Natural killer cell (primary cell): ENCODE data around the gene TMX4. TPM values are rescaled to one million over a fixed set of nuclear protein-coding genes. Genes with fewer than 3 reads are reported as not detected.

Experiments used
- ATAC-seq, 3 donors: fragments of 150-1000 bp in 2 of 3; fragments of 200-7000 bp in 1 of 3; cut with Tn5 transposase; 1 replicate in 1 of 3; 2 replicates in 2 of 3; pipeline ENCODE4 v1.10.0; 2021; ENCODE audit warnings: mild to moderate bottlenecking in 2 of 3, moderate library complexity in 2 of 3
- DNase-seq, 2 donors: peaks; one replicate each; pipeline versions ENCODE4 v3.0.0 to v3.0.0-alpha.2; 2013 to 2021; ENCODE audit warnings: mixed read lengths in 1 of 2
- H3K27ac ChIP-seq: one replicate; pipeline ENCODE4 v1.5.1; 2013; ENCODE audit warnings: mild to moderate bottlenecking, low read length
- H3K27me3 ChIP-seq: one replicate; pipeline ENCODE4 v1.6.1; 2013; ENCODE audit warnings: low read length; ENCODE audit not compliant: control insufficient read depth, insufficient read depth
- H3K36me3 ChIP-seq: one replicate; pipeline ENCODE4 v1.6.1; 2013; ENCODE audit warnings: low read length; ENCODE audit not compliant: control insufficient read depth, insufficient read depth
- H3K4me1 ChIP-seq: one replicate; pipeline ENCODE4 v1.6.1; 2013; ENCODE audit warnings: low read length; ENCODE audit not compliant: control insufficient read depth, insufficient read depth
- H3K4me3 ChIP-seq: one replicate; pipeline ENCODE4 v1.5.1; 2013; ENCODE audit warnings: low read length
- H3K9me3 ChIP-seq: one replicate; pipeline ENCODE4 v1.6.1; 2013; ENCODE audit warnings: low read length; ENCODE audit not compliant: control insufficient read depth, insufficient read depth
- H3K27ac Mint-ChIP-seq, 2 donors: one replicate each; pipeline ENCODE4 v1.8.0; 2022; ENCODE audit warnings: mild to moderate bottlenecking in 2 of 2, mixed read lengths in 2 of 2, moderate library complexity in 1 of 2
- H3K27me3 Mint-ChIP-seq, 2 donors: one replicate each; pipeline ENCODE4 v1.8.0; 2022; ENCODE audit warnings: low read depth in 2 of 2, mixed read lengths in 2 of 2
- H3K36me3 Mint-ChIP-seq: one replicate; pipeline ENCODE4 v1.8.0; 2022; ENCODE audit warnings: mixed read lengths
- H3K4me1 Mint-ChIP-seq, 2 donors: one replicate each; pipeline ENCODE4 v1.8.0; 2022; ENCODE audit warnings: mixed read lengths in 2 of 2
- H3K4me3 Mint-ChIP-seq: one replicate; pipeline ENCODE4 v1.8.0; 2022; ENCODE audit warnings: mild to moderate bottlenecking, moderate library complexity, mixed read lengths
- H3K9me3 Mint-ChIP-seq, 2 donors: one replicate each; pipeline ENCODE4 v1.8.0; 2022; ENCODE audit warnings: mixed read lengths in 2 of 2
- WGBS: methylation state at CpG from one replicate; pipeline ENCODE4 v1.1.7; 2013; ENCODE audit warnings: missing lambda C conversion rate; ENCODE audit not compliant: insufficient coverage; 5-methylcytosine and 5-hydroxymethylcytosine counted together
- intact Hi-C: fragments of 100-400 bp; cut with micrococcal nuclease; formaldehyde crosslinking; loops from one replicate; pipeline ENCODE4 v1.14.2; 2022
- total RNA-seq, 4 donors: library from RNA; stranded (reverse); fragments of 120-200 nt in 1 of 4; gene quantifications; one replicate each; pipeline versions ENCODE4 v1.2.3 to v1.2.4, GENCODE V29; 2013 to 2022
- TF ChIP-seq, protein P1 (sequence below): fragments of 200-600 bp; IDR thresholded peaks from one replicate; pipeline ENCODE4 v1.8.0; 2022; ENCODE audit warnings: antibody characterized with exemption

The TMX4 gene
- total RNA-seq, 3 donors from 2014 or later (not counting 1 experiment from before 2014, with no cell fraction given): 94.4 to 97.9 (median 94.5) TPM

GRCh38 chr20:8020314-8021079, 936 bp upstream of the TMX4 start:
- whole genome bisulfite sequencing: 0% methylated on average over 1 of the region's 3 CpGs
- Mint-ChIP-seq H3K36me3 (no peaks in the 10 kb centered on the region), H3K4me3 (no peak overlapping the region), H3K9me3 (no peaks in the 10 kb centered on the region), H3K4me1 (peaks cover 26 to 33% of the 10 kb centered on the region in 2 donors), H3K27ac (no peak overlapping the region), H3K27me3 (peaks cover 0 to 2% of the 10 kb centered on the region in 2 donors)
- Histone ChIP-seq H3K4me1 (peaks cover 8% of the 10 kb centered on the region), H3K27me3 (no peaks in the 10 kb centered on the region), H3K27ac (peak overlapping the region; percentile 91), H3K4me3 (peak overlapping the region; percentile 79), H3K36me3 (no peaks in the 10 kb centered on the region), H3K9me3 (no peaks in the 10 kb centered on the region)
- DNase-seq (peak in 1 of 2 donors; percentile 78), ATAC-seq (peak in 2 of 3 donors; percentile 10 to 21)
- intact Hi-C loops: loop anchor here (1.0 kb wide), 1 partner anchor 273 kb away; no protein-coding TSS in a partner anchor
- TF ChIP-seq, protein P1, sequence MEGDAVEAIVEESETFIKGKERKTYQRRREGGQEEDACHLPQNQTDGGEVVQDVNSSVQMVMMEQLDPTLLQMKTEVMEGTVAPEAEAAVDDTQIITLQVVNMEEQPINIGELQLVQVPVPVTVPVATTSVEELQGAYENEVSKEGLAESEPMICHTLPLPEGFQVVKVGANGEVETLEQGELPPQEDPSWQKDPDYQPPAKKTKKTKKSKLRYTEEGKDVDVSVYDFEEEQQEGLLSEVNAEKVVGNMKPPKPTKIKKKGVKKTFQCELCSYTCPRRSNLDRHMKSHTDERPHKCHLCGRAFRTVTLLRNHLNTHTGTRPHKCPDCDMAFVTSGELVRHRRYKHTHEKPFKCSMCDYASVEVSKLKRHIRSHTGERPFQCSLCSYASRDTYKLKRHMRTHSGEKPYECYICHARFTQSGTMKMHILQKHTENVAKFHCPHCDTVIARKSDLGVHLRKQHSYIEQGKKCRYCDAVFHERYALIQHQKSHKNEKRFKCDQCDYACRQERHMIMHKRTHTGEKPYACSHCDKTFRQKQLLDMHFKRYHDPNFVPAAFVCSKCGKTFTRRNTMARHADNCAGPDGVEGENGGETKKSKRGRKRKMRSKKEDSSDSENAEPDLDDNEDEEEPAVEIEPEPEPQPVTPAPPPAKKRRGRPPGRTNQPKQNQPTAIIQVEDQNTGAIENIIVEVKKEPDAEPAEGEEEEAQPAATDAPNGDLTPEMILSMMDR: no peak

DNA sequence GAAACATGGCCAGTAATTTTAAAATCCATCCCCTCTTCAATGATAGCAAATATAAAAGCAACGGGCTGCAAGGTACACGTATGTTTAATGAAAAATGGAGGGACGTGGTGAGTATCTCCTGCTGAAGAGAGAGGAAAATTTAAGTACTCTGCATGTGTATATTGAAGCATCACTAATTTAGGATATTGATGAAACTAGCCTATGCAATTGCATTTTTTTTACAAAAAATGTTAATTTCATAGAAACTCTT, 362 bp upstream of the TMX4 start:
- peak overlapping the region; percentile 79 for H3K4me3 ChIP-seq
- no peaks in the 10 kb centered on the region for H3K9me3 ChIP-seq
- Mint-ChIP-seq H3K27me3 (peaks cover 0 to 2% of the 10 kb centered on the region in 2 donors), H3K27ac (no peak overlapping the region), H3K4me3 (no peak overlapping the region), H3K9me3 (no peaks in the 10 kb centered on the region), H3K36me3 (no peaks in the 10 kb centered on the region), H3K4me1 (peaks cover 32 to 39% of the 10 kb centered on the region in 2 donors)
- ATAC-seq: no peak
- H3K27ac ChIP-seq: peak overlapping the region; percentile 91
- WGBS: 0% methylated on average over 3 of the region's 3 CpGs
- intact Hi-C loops: loop anchor here (1.0 to 5.0 kb wide), 2 partner anchors 132 to 273 kb away; no protein-coding TSS in a partner anchor
- no peaks in the 10 kb centered on the region for H3K27me3 ChIP-seq
- H3K4me1 ChIP-seq: peaks cover 8% of the 10 kb centered on the region
- TF ChIP-seq, protein P1: no peak
- no peak for DNase-seq
- H3K36me3 ChIP-seq: no peaks in the 10 kb centered on the region

GRCh38 chr20:8018958-8019245, 659 bp downstream of the TMX4 start:
- peak in 1 of 2 donors; percentile 86 for DNase-seq
- peaks cover 8% of the 10 kb centered on the region for H3K4me1 ChIP-seq
- H3K36me3 ChIP-seq: no peaks in the 10 kb centered on the region
- no peaks in the 10 kb centered on the region for H3K27me3 ChIP-seq
- intact Hi-C loops: loop anchor here (5.0 kb wide), 1 partner anchor 133 kb away; no protein-coding TSS in a partner anchor
- Mint-ChIP-seq H3K4me3 (peak overlapping the region; percentile 94), H3K4me1 (peaks cover 42 to 49% of the 10 kb centered on the region in 2 donors), H3K9me3 (no peaks in the 10 kb centered on the region), H3K27me3 (peaks cover 0 to 2% of the 10 kb centered on the region in 2 donors), H3K36me3 (no peaks in the 10 kb centered on the region), H3K27ac (peak overlapping the region in 1 of 2 donors; percentile 90)
- H3K27ac ChIP-seq: peak overlapping the region; percentile 91
- ATAC-seq: peak; percentile 55 to 68 (median 60)
- TF ChIP-seq, protein P1: no peak
- no peaks in the 10 kb centered on the region for H3K9me3 ChIP-seq
- WGBS: under 1% methylated on average over 23 of the region's 23 CpGs
- peak overlapping the region; percentile 79 for H3K4me3 ChIP-seq

DNA sequence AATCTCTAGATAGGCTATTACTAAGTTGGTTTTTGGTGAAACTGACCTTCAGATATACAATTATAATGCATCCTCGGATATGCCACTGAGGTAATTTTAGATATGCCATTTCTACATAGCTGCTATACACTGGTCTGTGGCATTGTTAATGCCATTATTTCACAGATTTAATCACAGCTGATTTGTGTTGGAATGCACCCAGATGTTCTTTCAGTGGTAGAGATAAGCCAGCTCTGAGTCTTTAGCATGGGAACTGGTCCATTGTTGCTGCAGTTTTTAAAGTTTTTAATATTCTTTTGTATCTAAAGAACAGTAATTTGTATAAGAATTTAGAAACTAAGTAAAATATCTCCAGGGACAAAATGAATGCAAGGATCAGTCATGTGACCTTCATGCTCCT, 6.8 kb downstream of the TMX4 start:
- H3K9me3 Mint-ChIP-seq: no peaks in the 10 kb centered on the region
- 100% methylated on average over 1 of the region's 1 CpG for WGBS
- no peak for DNase-seq

More for the DNA sequence above, 6.8 kb downstream of the TMX4 start:
- Histone ChIP-seq H3K4me1 (no peaks in the 10 kb centered on the region), H3K27ac (no peak overlapping the region), H3K4me3 (no peak overlapping the region), H3K36me3 (peaks cover 15% of the 10 kb centered on the region), H3K9me3 (no peaks in the 10 kb centered on the region), H3K27me3 (no peaks in the 10 kb centered on the region)
- TF ChIP-seq, protein P1: no peak
- Mint-ChIP-seq H3K27me3 (no peaks in the 10 kb centered on the region), H3K36me3 (no peaks in the 10 kb centered on the region), H3K4me3 (no peak overlapping the region), H3K27ac (no peak overlapping the region), H3K4me1 (peaks cover 49 to 50% of the 10 kb centered on the region in 2 donors)
- intact Hi-C loops: no loop called here
- ATAC-seq: no peak
